Neural cell (in vitro differentiated cells): Measurements from ENCODE around the gene EPB41L5.

Experiments
- EP300 ChIP-seq: fragments of 450-650 bp; conservative IDR thresholded peaks from 2 replicates; pipeline ENCODE4 v1.6.1; 2014; ENCODE audit warnings: antibody characterized with exemption, mild to moderate bottlenecking, moderate library complexity; ENCODE audit not compliant: poor library complexity, severe bottlenecking
- EZH2 ChIP-seq: fragments of 200-600, 300-800 bp; shearing (Covaris generic), sonication (generic); IDR thresholded peaks from 2 replicates; pipeline ENCODE4 v1.6.1; 2014; ENCODE audit warnings: antibody characterized with exemption, low read length, borderline replicate concordance, mild to moderate bottlenecking; ENCODE audit not compliant: insufficient read depth, poor library complexity, severe bottlenecking
- MXI1 ChIP-seq: fragments of 450-650 bp; conservative IDR thresholded peaks from 2 replicates; pipeline ENCODE4 v1.6.1; 2014; ENCODE audit warnings: antibody characterized with exemption, mild to moderate bottlenecking; ENCODE audit not compliant: poor library complexity, severe bottlenecking
- POLR2AphosphoS5 ChIP-seq: IDR thresholded peaks from 2 replicates; pipeline ENCODE4 v1.6.1; 2012
- SMC3 ChIP-seq: fragments of 450-650 bp; conservative IDR thresholded peaks from 2 replicates; pipeline ENCODE4 v1.6.1; 2014; ENCODE audit warnings: antibody characterized with exemption, mild to moderate bottlenecking, moderate library complexity; ENCODE audit not compliant: poor library complexity
- TF ChIP-seq, protein P1 (sequence below): fragments of 450-650 bp; IDR thresholded peaks from 2 replicates; pipeline ENCODE4 v1.5.1; 2014; ENCODE audit warnings: antibody characterized with exemption, mild to moderate bottlenecking, moderate library complexity; ENCODE audit not compliant: poor library complexity, severe bottlenecking
- TF ChIP-seq, protein P2 (sequence below): IDR thresholded peaks from 2 replicates; pipeline ENCODE4 v1.6.1; 2012; ENCODE audit warnings: borderline replicate concordance

GRCh38 chr2:120118471-120118870 lies 105.6 kb downstream of the EPB41L5 start:
- TF ChIP-seq, protein P1, sequence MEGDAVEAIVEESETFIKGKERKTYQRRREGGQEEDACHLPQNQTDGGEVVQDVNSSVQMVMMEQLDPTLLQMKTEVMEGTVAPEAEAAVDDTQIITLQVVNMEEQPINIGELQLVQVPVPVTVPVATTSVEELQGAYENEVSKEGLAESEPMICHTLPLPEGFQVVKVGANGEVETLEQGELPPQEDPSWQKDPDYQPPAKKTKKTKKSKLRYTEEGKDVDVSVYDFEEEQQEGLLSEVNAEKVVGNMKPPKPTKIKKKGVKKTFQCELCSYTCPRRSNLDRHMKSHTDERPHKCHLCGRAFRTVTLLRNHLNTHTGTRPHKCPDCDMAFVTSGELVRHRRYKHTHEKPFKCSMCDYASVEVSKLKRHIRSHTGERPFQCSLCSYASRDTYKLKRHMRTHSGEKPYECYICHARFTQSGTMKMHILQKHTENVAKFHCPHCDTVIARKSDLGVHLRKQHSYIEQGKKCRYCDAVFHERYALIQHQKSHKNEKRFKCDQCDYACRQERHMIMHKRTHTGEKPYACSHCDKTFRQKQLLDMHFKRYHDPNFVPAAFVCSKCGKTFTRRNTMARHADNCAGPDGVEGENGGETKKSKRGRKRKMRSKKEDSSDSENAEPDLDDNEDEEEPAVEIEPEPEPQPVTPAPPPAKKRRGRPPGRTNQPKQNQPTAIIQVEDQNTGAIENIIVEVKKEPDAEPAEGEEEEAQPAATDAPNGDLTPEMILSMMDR: no peak
- TF ChIP-seq EZH2 (no peak), MXI1 (no peak), EP300 (no peak), POLR2AphosphoS5 (no peak), SMC3 (no peak)
- TF ChIP-seq, protein P2, sequence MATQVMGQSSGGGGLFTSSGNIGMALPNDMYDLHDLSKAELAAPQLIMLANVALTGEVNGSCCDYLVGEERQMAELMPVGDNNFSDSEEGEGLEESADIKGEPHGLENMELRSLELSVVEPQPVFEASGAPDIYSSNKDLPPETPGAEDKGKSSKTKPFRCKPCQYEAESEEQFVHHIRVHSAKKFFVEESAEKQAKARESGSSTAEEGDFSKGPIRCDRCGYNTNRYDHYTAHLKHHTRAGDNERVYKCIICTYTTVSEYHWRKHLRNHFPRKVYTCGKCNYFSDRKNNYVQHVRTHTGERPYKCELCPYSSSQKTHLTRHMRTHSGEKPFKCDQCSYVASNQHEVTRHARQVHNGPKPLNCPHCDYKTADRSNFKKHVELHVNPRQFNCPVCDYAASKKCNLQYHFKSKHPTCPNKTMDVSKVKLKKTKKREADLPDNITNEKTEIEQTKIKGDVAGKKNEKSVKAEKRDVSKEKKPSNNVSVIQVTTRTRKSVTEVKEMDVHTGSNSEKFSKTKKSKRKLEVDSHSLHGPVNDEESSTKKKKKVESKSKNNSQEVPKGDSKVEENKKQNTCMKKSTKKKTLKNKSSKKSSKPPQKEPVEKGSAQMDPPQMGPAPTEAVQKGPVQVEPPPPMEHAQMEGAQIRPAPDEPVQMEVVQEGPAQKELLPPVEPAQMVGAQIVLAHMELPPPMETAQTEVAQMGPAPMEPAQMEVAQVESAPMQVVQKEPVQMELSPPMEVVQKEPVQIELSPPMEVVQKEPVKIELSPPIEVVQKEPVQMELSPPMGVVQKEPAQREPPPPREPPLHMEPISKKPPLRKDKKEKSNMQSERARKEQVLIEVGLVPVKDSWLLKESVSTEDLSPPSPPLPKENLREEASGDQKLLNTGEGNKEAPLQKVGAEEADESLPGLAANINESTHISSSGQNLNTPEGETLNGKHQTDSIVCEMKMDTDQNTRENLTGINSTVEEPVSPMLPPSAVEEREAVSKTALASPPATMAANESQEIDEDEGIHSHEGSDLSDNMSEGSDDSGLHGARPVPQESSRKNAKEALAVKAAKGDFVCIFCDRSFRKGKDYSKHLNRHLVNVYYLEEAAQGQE: no peak
